H1 (cell line): ENCODE data around the gene GRIK4. TPM values are rescaled to one million over a fixed set of nuclear protein-coding genes. Genes with fewer than 3 reads are reported as not detected.

Experiments used
- CTCF ChIA-PET: fragments of 300-600 bp; sonication (Branson Sonifier 250); formaldehyde crosslinking; loops from one replicate; lab custom pipeline; 2021; ENCODE audit not compliant: partially characterized antibody; lab: Charles Lee
- POLR2A ChIA-PET: fragments of 300-600 bp; sonication (Branson Sonifier 250); formaldehyde crosslinking; loops from one replicate; lab custom pipeline; 2021; ENCODE audit warnings: inconsistent platforms; ENCODE audit not compliant: partially characterized antibody; lab: Charles Lee
- DNase-seq, 2 experiments: peaks; one replicate each; pipeline versions ENCODE4 v3.0.0 to v3.0.0-alpha.2; 2010 to 2022; ENCODE audit warnings: low spot score in 2 of 2, low read depth in 1 of 2, mixed read lengths in 1 of 2
- FAIRE-seq: peaks from 2 replicates; lab custom pipeline; 2011; peaks lifted over from hg19 to GRCh38; lab: Jason Lieb, UNC
- H2AFZ ChIP-seq: 2 replicates; pipeline ENCODE4 v1.8.1; 2012; ENCODE audit warnings: low read length, inconsistent platforms
- H2AK5ac ChIP-seq: 2 replicates; pipeline ENCODE4 v1.6.1; 2013; ENCODE audit warnings: low read depth, low read length
- H2BK120ac ChIP-seq: replicated peaks from 2 replicates; pipeline ENCODE3; 2013; ENCODE audit warnings: low read depth, low read length, inconsistent platforms
- H2BK12ac ChIP-seq: 2 replicates; pipeline ENCODE4 v1.6.1; 2013; ENCODE audit warnings: low read depth, low read length
- H2BK15ac ChIP-seq: 2 replicates; pipeline ENCODE4 v1.6.1; 2013; ENCODE audit warnings: low read length
- H2BK20ac ChIP-seq: 2 replicates; pipeline ENCODE4 v1.6.1; 2013; ENCODE audit warnings: low read length
- H2BK5ac ChIP-seq: 2 replicates; pipeline ENCODE4 v1.6.1; 2013; ENCODE audit warnings: low read depth, low read length
- H3K14ac ChIP-seq: 2 replicates; pipeline ENCODE4 v1.6.1; 2013; ENCODE audit warnings: inconsistent platforms; ENCODE audit not compliant: insufficient read length
- H3K18ac ChIP-seq: 2 replicates; pipeline ENCODE4 v1.6.1; 2013; ENCODE audit warnings: low read length; ENCODE audit errors: extremely low read depth
- H3K23ac ChIP-seq: 2 replicates; pipeline ENCODE4 v1.6.1; 2013; ENCODE audit warnings: inconsistent platforms; ENCODE audit not compliant: insufficient read length
- H3K23me2 ChIP-seq: 2 replicates; pipeline ENCODE4 v1.6.1; 2013; ENCODE audit warnings: low read depth, low read length
- H3K27ac ChIP-seq: 2 replicates; pipeline ENCODE4 v1.6.1; 2011; ENCODE audit warnings: low read depth, low read length, inconsistent platforms
- H3K27me3 ChIP-seq, 4 experiments: replicated peaks in 1 of 4; 1 replicate in 1 of 4; 2 replicates in 3 of 4; pipeline versions ENCODE4 v1.6.1 to v1.8.1; 2011 to 2013; ENCODE audit warnings: low read length in 3 of 4, mild to moderate bottlenecking in 3 of 4, inconsistent platforms in 2 of 4, mixed read lengths in 2 of 4, moderate library complexity in 1 of 4; ENCODE audit not compliant: control insufficient read depth in 3 of 4, insufficient read depth in 3 of 4; ENCODE audit errors: extremely low read depth in 1 of 4
- H3K36me3 ChIP-seq, 4 experiments: 2 replicates each; pipeline versions ENCODE4 v1.6.1 to v1.8.1; 2011 to 2013; ENCODE audit warnings: mild to moderate bottlenecking in 4 of 4, low read length in 3 of 4, moderate library complexity in 2 of 4, control low read depth in 1 of 4, inconsistent platforms in 1 of 4; ENCODE audit not compliant: insufficient read depth in 4 of 4, control insufficient read depth in 2 of 4
- H3K4ac ChIP-seq: replicated peaks from 2 replicates; pipeline ENCODE3; 2013; ENCODE audit warnings: low read length, low read depth, mixed read lengths, inconsistent platforms; ENCODE audit not compliant: insufficient read length
- H3K4me1 ChIP-seq, 4 experiments: replicated peaks in 1 of 4; 1 replicate in 1 of 4; 2 replicates in 3 of 4; pipeline versions ENCODE4 v1.6.1 to v1.8.1; 2011 to 2013; ENCODE audit warnings: low read length in 3 of 4, inconsistent platforms in 2 of 4, mixed read lengths in 1 of 4; ENCODE audit not compliant: insufficient read depth in 4 of 4, control insufficient read depth in 3 of 4
- H3K4me2 ChIP-seq, 2 experiments: 2 replicates each; pipeline versions ENCODE4 v1.6.1 to v1.8.1; 2011 to 2013; ENCODE audit warnings: low read depth in 2 of 2, low read length in 2 of 2, control low read depth in 1 of 2, inconsistent platforms in 1 of 2, mild to moderate bottlenecking in 1 of 2; ENCODE audit not compliant: insufficient read depth in 1 of 2
- H3K4me3 ChIP-seq, 4 experiments: fragments of 200-600, 300-600 bp in 1 of 4; sonication (generic), shearing (Covaris generic), sonication (Bioruptor Twin) in 1 of 4; 2 replicates each; pipeline versions ENCODE4 v1.5.1 to v1.8.1; 2011 to 2016; ENCODE audit warnings: low read length in 4 of 4, low read depth in 3 of 4, control low read depth in 2 of 4, inconsistent platforms in 2 of 4, mild to moderate bottlenecking in 2 of 4, mixed read lengths in 1 of 4, moderate library complexity in 1 of 4; ENCODE audit not compliant: insufficient read depth in 2 of 4; ENCODE audit errors: extremely low read depth in 1 of 4
- H3K56ac ChIP-seq: replicated peaks from 2 replicates; pipeline ENCODE3; 2013; ENCODE audit warnings: low read depth, mild to moderate bottlenecking, mixed read lengths, low read length, inconsistent platforms; ENCODE audit not compliant: insufficient read length
- H3K79me1 ChIP-seq: 2 replicates; pipeline ENCODE4 v1.6.1; 2013; ENCODE audit warnings: low read depth, low read length, control low read depth
- H3K79me2 ChIP-seq, 2 experiments: 2 replicates each; pipeline versions ENCODE4 v1.6.1 to v1.8.1; 2012 to 2013; ENCODE audit warnings: low read length in 2 of 2, mild to moderate bottlenecking in 2 of 2, inconsistent platforms in 1 of 2; ENCODE audit not compliant: insufficient read depth in 2 of 2, control insufficient read depth in 1 of 2
- H3K9ac ChIP-seq, 4 experiments: replicated peaks in 1 of 4; 1 replicate in 1 of 4; 2 replicates in 3 of 4; pipeline versions ENCODE4 v1.6.1 to v1.8.1; 2011 to 2013; ENCODE audit warnings: low read depth in 3 of 4, low read length in 3 of 4, control low read depth in 2 of 4, mild to moderate bottlenecking in 2 of 4, moderate library complexity in 2 of 4, inconsistent platforms in 1 of 4; ENCODE audit errors: extremely low read depth in 1 of 4
- H3K9me3 ChIP-seq, 2 experiments: 2 replicates each; pipeline versions ENCODE4 v1.6.1 to v1.8.1; 2012 to 2013; ENCODE audit warnings: mild to moderate bottlenecking in 2 of 2, moderate library complexity in 2 of 2, control low read depth in 1 of 2, inconsistent platforms in 1 of 2, low read depth in 1 of 2, low read length in 1 of 2, mixed read lengths in 1 of 2; ENCODE audit not compliant: insufficient read depth in 2 of 2
- H4K20me1 ChIP-seq, 2 experiments: replicated peaks in 1 of 2; 2 replicates each; pipeline versions ENCODE3 to v1.8.1; 2011 to 2013; ENCODE audit warnings: inconsistent platforms in 2 of 2, low read length in 2 of 2, mild to moderate bottlenecking in 1 of 2; ENCODE audit not compliant: insufficient read depth in 2 of 2, control insufficient read depth in 1 of 2
- H4K5ac ChIP-seq: 2 replicates; pipeline ENCODE4 v1.6.1; 2013; ENCODE audit warnings: low read length, low read depth, mixed read lengths, inconsistent platforms; ENCODE audit not compliant: insufficient read length
- H4K8ac ChIP-seq: 2 replicates; pipeline ENCODE4 v1.8.0; 2013; ENCODE audit warnings: mild to moderate bottlenecking, moderate library complexity, low read length, inconsistent platforms; ENCODE audit not compliant: insufficient read depth; ENCODE audit errors: extremely low read depth
- H4K91ac ChIP-seq: replicated peaks from 2 replicates; pipeline ENCODE3; 2013; ENCODE audit warnings: low read length, mixed read lengths, inconsistent platforms; ENCODE audit not compliant: insufficient read length
- ATF2 ChIP-seq: IDR thresholded peaks from 2 replicates; pipeline ENCODE4 v1.6.1; 2012; ENCODE audit warnings: low read length, inconsistent platforms
- BRCA1 ChIP-seq: IDR thresholded peaks from 2 replicates; pipeline ENCODE4 v1.6.1; 2012; ENCODE audit warnings: low read depth, low read length, improper control_type of control experiment
- CEBPB ChIP-seq: IDR thresholded peaks from 2 replicates; pipeline ENCODE4 v1.6.1; 2012; ENCODE audit warnings: low read depth, low read length
- CHD2 ChIP-seq: IDR thresholded peaks from 2 replicates; pipeline ENCODE4 v1.6.1; 2012; ENCODE audit warnings: low read length, improper control_type of control experiment
- CREB1 ChIP-seq: IDR thresholded peaks from 2 replicates; pipeline ENCODE4 v1.6.1; 2012; ENCODE audit warnings: inconsistent platforms
- GTF2F1 ChIP-seq: IDR thresholded peaks from 2 replicates; pipeline ENCODE4 v1.6.1; 2012; ENCODE audit warnings: low read depth, low read length, improper control_type of control experiment, borderline replicate concordance
- HDAC6 ChIP-seq: IDR thresholded peaks from one replicate; pipeline ENCODE4 v1.7.1; 2012; ENCODE audit warnings: low read depth, mild to moderate bottlenecking, inconsistent platforms, low read length, moderate library complexity
- KDM4A ChIP-seq: IDR thresholded peaks from one replicate; pipeline ENCODE4 v1.7.1; 2012; ENCODE audit warnings: low read depth, mild to moderate bottlenecking, moderate library complexity, low read length, inconsistent platforms; ENCODE audit not compliant: severe bottlenecking
- MAFK ChIP-seq: IDR thresholded peaks from 2 replicates; pipeline ENCODE4 v1.6.1; 2012; ENCODE audit warnings: low read depth, mild to moderate bottlenecking, improper control_type of control experiment, low read length
- SP2 ChIP-seq: IDR thresholded peaks from 2 replicates; pipeline ENCODE4 v1.6.1; 2012; ENCODE audit warnings: mild to moderate bottlenecking, low read length, inconsistent platforms
- WGBS, 2 experiments: shearing (Covaris generic) in 1 of 2; methylation state at CpG; one replicate each; pipeline versions ENCODE4 v1.1.6 to v1.1.7; 2013 to 2015; ENCODE audit warnings: low lambda C conversion rate in 2 of 2, mixed read lengths in 2 of 2, inconsistent platforms in 1 of 2, low coverage in 1 of 2, missing lambda C conversion rate in 1 of 2; ENCODE audit not compliant: insufficient replicate concordance in 2 of 2, insufficient coverage in 1 of 2, insufficient read length in 1 of 2; ENCODE audit errors: extremely low coverage in 1 of 2, missing lambda C conversion rate in 1 of 2; 5-methylcytosine and 5-hydroxymethylcytosine counted together
- polyA plus RNA-seq, 7 experiments: library from polyadenylated mRNA; depleted of rRNA in 3 of 7; stranded (reverse) in 5 of 7; unstranded in 2 of 7; fragments of >200 nt in 5 of 7; fragments of 200-250 nt in 2 of 7; gene quantifications; 1 replicate in 5 of 7; 2 replicates in 1 of 7; 4 replicates in 1 of 7; pipeline versions ENCODE4 v1.2.1 to v1.2.3, GENCODE V29; 2011 to 2013; ENCODE audit warnings: missing spikeins in 2 of 7, mixed read lengths in 2 of 7
- total RNA-seq: library from RNA; stranded (reverse); fragmentation: NEBNext Ultra II Directional; extraction: Animal tissue kit (Norgen Biotek cat#: 25700); gene quantifications from 2 replicates; pipeline ENCODE4 v1.2.1, GENCODE V29; 2021
- TF ChIP-seq, protein P1 (sequence below), 3 experiments: IDR thresholded peaks; 1 replicate in 2 of 3; 2 replicates in 1 of 3; pipeline versions ENCODE4 v1.5.1 to v1.6.1; 2011; ENCODE audit warnings: low read length in 3 of 3, mild to moderate bottlenecking in 3 of 3, inconsistent platforms in 2 of 3, low read depth in 1 of 3, moderate library complexity in 1 of 3; ENCODE audit not compliant: insufficient read depth in 1 of 3; ENCODE audit errors: control extremely low read depth in 1 of 3

The GRIK4 gene
- total and polyA plus RNA-seq, 2 of the 8 experiments (the other 6 are each of a cell fraction or from before 2014, with no cell fraction given), result 1.2 to 2.9 TPM

- no peak overlapping the region for H2BK15ac ChIP-seq
- TF ChIP-seq GTF2F1, result no peak
- no peak for TF ChIP-seq ATF2
- no peak for TF ChIP-seq HDAC6
- TF ChIP-seq CEBPB, result no peak
- TF ChIP-seq CREB1, result no peak
- no peak for TF ChIP-seq MAFK
- TF ChIP-seq BRCA1, result no peak
- TF ChIP-seq, protein P1, sequence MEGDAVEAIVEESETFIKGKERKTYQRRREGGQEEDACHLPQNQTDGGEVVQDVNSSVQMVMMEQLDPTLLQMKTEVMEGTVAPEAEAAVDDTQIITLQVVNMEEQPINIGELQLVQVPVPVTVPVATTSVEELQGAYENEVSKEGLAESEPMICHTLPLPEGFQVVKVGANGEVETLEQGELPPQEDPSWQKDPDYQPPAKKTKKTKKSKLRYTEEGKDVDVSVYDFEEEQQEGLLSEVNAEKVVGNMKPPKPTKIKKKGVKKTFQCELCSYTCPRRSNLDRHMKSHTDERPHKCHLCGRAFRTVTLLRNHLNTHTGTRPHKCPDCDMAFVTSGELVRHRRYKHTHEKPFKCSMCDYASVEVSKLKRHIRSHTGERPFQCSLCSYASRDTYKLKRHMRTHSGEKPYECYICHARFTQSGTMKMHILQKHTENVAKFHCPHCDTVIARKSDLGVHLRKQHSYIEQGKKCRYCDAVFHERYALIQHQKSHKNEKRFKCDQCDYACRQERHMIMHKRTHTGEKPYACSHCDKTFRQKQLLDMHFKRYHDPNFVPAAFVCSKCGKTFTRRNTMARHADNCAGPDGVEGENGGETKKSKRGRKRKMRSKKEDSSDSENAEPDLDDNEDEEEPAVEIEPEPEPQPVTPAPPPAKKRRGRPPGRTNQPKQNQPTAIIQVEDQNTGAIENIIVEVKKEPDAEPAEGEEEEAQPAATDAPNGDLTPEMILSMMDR (IDR thresholded peaks at IDR 0.05; ENCODE audit: control extremely low read depth in 1 of 3, insufficient read depth in 1 of 3, low read depth in 1 of 3, low read length in 3 of 3), result no peak
- TF ChIP-seq SP2, result no peak
- TF ChIP-seq KDM4A, result no peak
- TF ChIP-seq CHD2, result no peak
Observed at GRCh38 chr11:120919566-120919965, 408.0 kb downstream of the GRIK4 start.

More at GRCh38 chr11:120919566-120919965, 408.0 kb downstream of the GRIK4 start:
- Histone ChIP-seq H3K4me3 (no peak overlapping the region), H3K27ac (no peak overlapping the region), H3K79me2 (no peaks in the 10 kb centered on the region), H2BK12ac (no peak overlapping the region), H2BK20ac (no peak overlapping the region), H3K9ac (no peak overlapping the region), H3K9me3 (no peaks in the 10 kb centered on the region), H4K20me1 (no peaks in the 10 kb centered on the region), H2AFZ (no peak overlapping the region), H3K4me2 (no peak overlapping the region), H2BK5ac (no peak overlapping the region), H3K27me3 (no peaks in the 10 kb centered on the region), H4K91ac (no peak overlapping the region), H3K36me3 (no peaks in the 10 kb centered on the region), H2BK120ac (no peak overlapping the region), H4K5ac (no peak overlapping the region), H3K79me1 (no peaks in the 10 kb centered on the region), H4K8ac (no peak overlapping the region), H3K56ac (no peak overlapping the region), H3K23ac (no peak overlapping the region), H2AK5ac (no peak overlapping the region), H3K23me2 (no peaks in the 10 kb centered on the region), H3K14ac (no peak overlapping the region), H3K18ac (no peak overlapping the region), H3K4ac (no peak overlapping the region), H3K4me1 (no peaks in the 10 kb centered on the region)
- DNase-seq (no peak), FAIRE-seq (no peak)
- ChIA-PET POLR2A (no interaction called here), CTCF (interaction anchor here (0.9 to 10.7 kb wide), 9 partner anchors 8 to 260 kb away, joined by 3 to 158 read pairs (median 4); no protein-coding TSS in a partner anchor)
- WGBS, 2 experiments, result 85% methylated on average over 5 of the region's 5 CpGs; no CpG with 5 or more reads in 1 of the 2 experiments
